GM12891 (cell line): Measurements from ENCODE around the gene SYNM.

Experiments
- POLR2A ChIP-seq: IDR thresholded peaks from 2 replicates; pipeline ENCODE4 v1.6.1; 2011; ENCODE audit warnings: low read depth, low read length, control low read depth
- POLR2AphosphoS5 ChIP-seq: IDR thresholded peaks from 2 replicates; pipeline ENCODE4 v1.6.1; 2011; ENCODE audit warnings: low read depth, low read length, control low read depth
- SPI1 ChIP-seq: IDR thresholded peaks from 2 replicates; pipeline ENCODE4 v1.6.1; 2011; ENCODE audit warnings: low read depth, low read length, control low read depth
- TAF1 ChIP-seq: IDR thresholded peaks from 2 replicates; pipeline ENCODE4 v1.6.1; 2011; ENCODE audit warnings: low read depth, low read length, control low read depth

DNA sequence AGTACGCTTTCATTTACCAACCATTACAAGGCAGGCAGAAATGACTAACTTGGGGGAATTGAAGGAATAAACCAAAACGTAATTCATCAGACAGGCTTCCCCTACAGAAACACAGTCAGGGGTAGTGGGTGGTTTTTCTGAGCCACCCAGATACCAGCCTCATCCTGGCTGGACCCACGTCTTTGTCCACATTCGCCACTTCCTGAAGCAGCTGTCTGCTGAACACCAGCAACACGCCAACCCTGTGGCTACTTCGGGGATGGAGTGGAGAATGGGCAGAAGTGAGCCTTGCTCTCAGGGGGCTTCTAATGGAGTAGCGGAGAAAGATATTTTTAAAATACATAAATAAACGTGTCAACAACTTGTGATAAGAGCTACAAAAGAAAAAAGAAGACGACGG, 40.1 kb downstream of the SYNM start:
- TF ChIP-seq POLR2A (no peak), TAF1 (no peak), POLR2AphosphoS5 (no peak), SPI1 (no peak)
